ENCODE results near the gene ARL15. TPM values are rescaled to one million over a fixed set of nuclear protein-coding genes. Genes with fewer than 3 reads are reported as not detected.
"Not testable (repeated sequence)": the region's sequence is repeated elsewhere in the genome, so short reads cannot be mapped to it uniquely, and the experiment has no call there.

Gene ARL15
- total RNA-seq, 4 donors from 2014 or later = 8.5 to 19.1 (median 12.0) TPM

GRCh38 chr5:53858700-53859456, 451.5 kb downstream of the ARL15 start:
- Histone ChIP-seq H3K36me3 (no peaks in the 10 kb centered on the region), H3K27me3 (no peaks in the 10 kb centered on the region), H3K4me1 (no peaks in the 10 kb centered on the region), H3K27ac (no peak overlapping the region), H3K9me3 (peaks cover 0 to 15% (median 6%) of the 10 kb centered on the region in 3 donors), H3K4me3 (no peak overlapping the region)
- DNase-seq = no peak
- intact Hi-C loops (cut with DNase I) = no loop called here
- TF ChIP-seq POLR2A (IDR thresholded peaks at IDR 0.05) (no peak), CTCF (IDR thresholded peaks at IDR 0.05) (no peak)
- WGBS, 2 donors = 74 to 89% methylated on average over 13 to 14 of the region's 17 CpGs

- DNase-seq = no peak
- intact Hi-C loops (cut with DNase I) = no loop called here
- Histone ChIP-seq H3K4me3 (no peak overlapping the region), H3K27me3 (no peaks in the 10 kb centered on the region), H3K9me3 (peaks cover 0 to 24% (median 7%) of the 10 kb centered on the region in 3 donors), H3K27ac (no peak overlapping the region), H3K36me3 (no peaks in the 10 kb centered on the region), H3K4me1 (no peaks in the 10 kb centered on the region)
- WGBS, 2 donors = 63 to 83% methylated on average over 3 of the region's 3 CpGs
- TF ChIP-seq CTCF (IDR thresholded peaks at IDR 0.05) (no peak), POLR2A (IDR thresholded peaks at IDR 0.05) (no peak)
Observed at GRCh38 chr5:53856506-53856905, 453.9 kb downstream of the ARL15 start.

GRCh38 chr5:53836851-53837430, 473.4 kb downstream of the ARL15 start:
- DNase-seq; H3K4me3 ChIP-seq; H3K36me3 ChIP-seq; H3K27me3 ChIP-seq; H3K9me3 ChIP-seq; H3K27ac ChIP-seq; intact Hi-C loops (cut with DNase I); H3K4me1 ChIP-seq: not testable (repeated sequence)
- WGBS, 2 donors = 89 to 96% methylated on average over 4 to 11 of the region's 19 CpGs

- no peak overlapping the region for H3K4me3 ChIP-seq
- no peak for TF ChIP-seq POLR2A (IDR thresholded peaks at IDR 0.05)
- no peak for TF ChIP-seq CTCF (IDR thresholded peaks at IDR 0.05)
- H3K36me3 ChIP-seq = no peaks in the 10 kb centered on the region
- 44 to 56% methylated on average over 4 of the region's 4 CpGs for WGBS, 2 donors
- H3K27ac ChIP-seq = no peak overlapping the region
- peaks cover 0 to 3% (median 0%) of the 10 kb centered on the region in 3 donors for H3K9me3 ChIP-seq
- intact Hi-C loops (cut with DNase I) = no loop called here
- DNase-seq = no peak
- H3K27me3 ChIP-seq = no peaks in the 10 kb centered on the region
- no peaks in the 10 kb centered on the region for H3K4me1 ChIP-seq
Observed at GRCh38 chr5:53834500-53834899, 475.9 kb downstream of the ARL15 start.

Small RNAs within 50 kb of the gene (small RNA-seq; reads per million reads assigned to genes)
- gene AC008873.1 (0 reads per million in 4 donors), gene MIR4459 (0 reads per million in 4 donors), gene MIR581 (0 to 0.14 (median 0.04) reads per million in 4 donors), gene RNU6-272P (0 reads per million in 4 donors)

Other genes with a start within 250 kb of the ARL15 start
- gene HSPB3, start 145.1 kb upstream of the ARL15 start, total RNA-seq = 10 to 100 TPM in 1 of 4 donors, 1 to 10 TPM in 1, under 1 TPM in 1, not detected in 1; 0.40 to 14.1 (median 2.4) TPM
- gene SNX18, start 207.2 kb upstream of the ARL15 start, total RNA-seq = 10 to 100 TPM; 26.3 to 36.3 (median 30.6) TPM

Measured in esophagus squamous epithelium (tissue), 5 donors.